Tibial nerve (tissue), 4 donors: Measurements from ENCODE around the gene VPREB3. TPM values are rescaled to one million over a fixed set of nuclear protein-coding genes. Genes with fewer than 3 reads are reported as not detected.

Experiments used
- DNase-seq, 2 donors: peaks; one replicate each; pipeline ENCODE4 v3.0.0-alpha.2; 2019; ENCODE audit warnings: low spot score in 2 of 2
- H3K27ac ChIP-seq, 4 donors: fragments of 200-600 bp; sonication (generic) in 3 of 4; one replicate each; pipeline ENCODE4 v1.5.1; 2017 to 2019; ENCODE audit warnings: mild to moderate bottlenecking in 1 of 4
- H3K27me3 ChIP-seq, 2 donors: fragments of 200-600 bp; sonication (generic) in 1 of 2; one replicate each; pipeline versions ENCODE4 v1.5.1 to v1.6.0; 2017 to 2019
- H3K36me3 ChIP-seq, 3 donors: fragments of 200-600 bp; sonication (generic); one replicate each; pipeline ENCODE4 v1.5.1; 2018 to 2019
- H3K4me1 ChIP-seq, 4 donors: fragments of 200-600 bp; sonication (generic) in 3 of 4; one replicate each; pipeline ENCODE4 v1.5.1; 2017 to 2019
- H3K4me3 ChIP-seq, 4 donors: fragments of 200-600 bp; sonication (generic) in 3 of 4; one replicate each; pipeline ENCODE4 v1.5.1; 2017 to 2019; ENCODE audit warnings: mild to moderate bottlenecking in 1 of 4, moderate library complexity in 1 of 4
- H3K9me3 ChIP-seq, 4 donors: fragments of 200-600 bp; sonication (generic) in 3 of 4; one replicate each; pipeline ENCODE4 v1.5.1; 2017 to 2019
- CTCF ChIP-seq, 5 experiments: fragments of 200-600 bp in 3 of 5; fragments of 450-650 bp in 2 of 5; sonication (generic) in 3 of 5; IDR thresholded peaks; one replicate each; pipeline ENCODE4 v1.5.1; 2016 to 2019; ENCODE audit warnings: antibody characterized with exemption in 5 of 5, mild to moderate bottlenecking in 3 of 5, moderate library complexity in 2 of 5
- EP300 ChIP-seq, 2 donors: sonication (generic); formaldehyde crosslinking; IDR thresholded peaks; one replicate each; pipeline ENCODE4 v1.6.1; 2017; ENCODE audit warnings: antibody characterized with exemption in 2 of 2, mild to moderate bottlenecking in 1 of 2
- POLR2A ChIP-seq, 2 donors: fragments of 450-650 bp; IDR thresholded peaks; one replicate each; pipeline ENCODE4 v1.6.1; 2017; ENCODE audit warnings: antibody characterized with exemption in 2 of 2, mild to moderate bottlenecking in 2 of 2, moderate library complexity in 2 of 2
- WGBS, 2 donors: methylation state at CpG; one replicate each; pipeline ENCODE4 v1.1.5; 2018; 5-methylcytosine and 5-hydroxymethylcytosine counted together
- total RNA-seq, 4 donors: library from RNA; depleted of rRNA; stranded (reverse); fragments of >200 nt; gene quantifications; one replicate each; pipeline ENCODE4 v1.1.0, GENCODE V29; 2016

VPREB3 gene
- total RNA-seq, 4 donors from 2014 or later: not detected

DNA sequence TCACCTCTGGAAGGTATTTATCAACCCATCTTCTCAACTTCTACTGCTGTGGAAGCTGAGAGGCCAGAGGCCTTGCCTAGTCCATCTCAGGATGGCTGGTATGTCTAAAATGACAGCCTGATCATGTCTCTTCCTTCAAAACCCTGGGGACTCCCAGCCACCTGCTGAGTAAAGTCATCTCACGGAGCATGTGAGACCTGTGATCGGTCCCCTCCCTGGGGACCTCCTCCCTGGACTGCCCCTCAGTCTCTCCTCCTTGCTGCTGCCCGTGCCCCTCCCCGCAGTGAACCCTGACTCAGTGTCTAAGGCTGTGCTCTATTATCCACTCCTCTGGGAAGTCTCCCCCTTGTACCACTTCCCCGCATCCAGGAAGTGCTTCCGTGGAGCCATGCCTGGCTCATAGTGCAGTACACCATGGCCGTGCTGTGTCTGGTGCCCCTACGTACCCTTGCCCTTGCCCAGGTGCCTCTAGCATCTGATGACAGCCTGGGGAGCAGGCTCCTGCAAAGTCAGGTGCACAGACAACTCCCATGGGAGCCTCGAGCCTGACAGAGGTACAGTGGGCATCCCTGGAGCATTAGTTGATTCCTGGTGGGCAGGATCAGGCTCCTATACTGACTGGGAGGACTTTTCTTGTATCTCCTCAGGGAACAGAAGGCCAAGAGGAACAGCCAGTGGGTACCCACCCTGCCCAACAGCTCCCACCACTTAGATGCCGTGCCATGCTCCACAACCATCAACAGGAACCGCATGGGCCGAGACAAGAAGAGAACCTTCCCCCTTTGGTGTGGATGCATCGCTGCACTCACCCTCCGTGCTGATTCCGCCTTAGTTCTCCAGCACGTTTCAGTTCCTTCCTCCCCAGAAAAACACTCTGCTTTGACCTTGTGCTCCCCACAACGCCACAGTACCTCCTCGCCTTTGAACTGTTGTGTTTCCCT lies 46.3 kb upstream of the VPREB3 start:
- peaks cover 0 to 8% (median 0%) of the 10 kb centered on the region in 4 donors for H3K4me1 ChIP-seq
- H3K9me3 ChIP-seq: no peaks in the 10 kb centered on the region
- WGBS, 2 donors: 92 to 93% methylated on average over 17 to 18 of the region's 18 CpGs
- no peak overlapping the region for H3K4me3 ChIP-seq
- TF ChIP-seq EP300 (IDR thresholded peaks at IDR 0.05) (no peak), CTCF (IDR thresholded peaks at IDR 0.05) (no peak), POLR2A (IDR thresholded peaks at IDR 0.05) (no peak)
- DNase-seq: no peak
- H3K36me3 ChIP-seq: peaks cover 0 to 95% (median 25%) of the 10 kb centered on the region in 3 donors
- peak overlapping the region in 1 of 4 donors; percentile 23 for H3K27ac ChIP-seq
- H3K27me3 ChIP-seq: no peaks in the 10 kb centered on the region

DNA sequence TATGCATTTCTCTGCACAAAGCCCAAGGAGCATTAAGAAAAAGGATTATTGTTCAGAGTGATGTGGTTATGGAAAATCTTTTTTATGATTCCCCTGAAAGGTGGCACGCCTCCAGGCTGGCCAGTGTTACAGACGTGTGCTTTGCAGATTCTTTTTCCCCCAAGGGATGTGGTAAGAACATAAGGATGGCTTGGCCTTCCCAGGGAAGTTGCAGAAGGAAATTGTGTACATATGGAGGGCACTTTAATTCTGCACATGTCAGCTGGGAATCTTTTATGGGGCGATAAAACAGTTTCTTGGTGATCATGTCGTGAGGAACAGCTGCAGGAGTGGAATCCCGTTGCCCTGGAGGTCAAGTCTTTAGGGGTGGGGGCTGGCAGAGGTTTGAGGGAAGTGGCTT lies 42.2 kb upstream of the VPREB3 start:
- H3K27me3 ChIP-seq: no peaks in the 10 kb centered on the region
- no peak for DNase-seq
- no peak for TF ChIP-seq POLR2A (IDR thresholded peaks at IDR 0.05)
- TF ChIP-seq CTCF (IDR thresholded peaks at IDR 0.05): no peak
- no peak for TF ChIP-seq EP300 (IDR thresholded peaks at IDR 0.05)
- no peak overlapping the region for H3K4me3 ChIP-seq
- no peaks in the 10 kb centered on the region for H3K9me3 ChIP-seq
- H3K4me1 ChIP-seq: peaks cover 0 to 22% (median 0%) of the 10 kb centered on the region in 4 donors
- peaks cover 0 to 92% (median 19%) of the 10 kb centered on the region in 3 donors for H3K36me3 ChIP-seq
- no peak overlapping the region for H3K27ac ChIP-seq
- 52 to 56% methylated on average over 5 of the region's 5 CpGs for WGBS, 2 donors

DNA sequence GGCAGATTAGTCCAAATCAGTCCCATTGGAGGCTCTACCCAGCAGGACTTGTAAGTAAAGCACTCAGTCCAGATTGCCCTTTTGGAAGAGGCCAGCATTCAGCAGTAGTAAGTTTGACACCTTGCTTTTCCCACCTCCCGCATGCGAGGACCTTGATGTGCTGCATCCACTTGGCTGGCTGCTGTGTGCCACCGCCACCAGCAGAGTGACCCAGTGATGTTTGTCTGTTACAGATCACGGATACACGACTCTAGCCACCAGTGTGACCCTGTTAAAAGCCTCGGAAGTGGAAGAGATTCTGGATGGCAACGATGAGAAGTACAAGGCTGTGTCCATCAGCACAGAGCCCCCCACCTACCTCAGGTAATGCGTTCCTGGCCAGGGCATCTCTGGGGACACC lies 39.1 kb upstream of the VPREB3 start:
- 85 to 91% methylated on average over 8 of the region's 8 CpGs for WGBS, 2 donors
- peaks cover 0 to 53% (median 14%) of the 10 kb centered on the region in 4 donors for H3K4me1 ChIP-seq
- H3K36me3 ChIP-seq: peaks cover 0 to 60% (median 12%) of the 10 kb centered on the region in 3 donors
- H3K27ac ChIP-seq: no peak overlapping the region
- no peak overlapping the region for H3K4me3 ChIP-seq
- DNase-seq: no peak
- TF ChIP-seq EP300 (IDR thresholded peaks at IDR 0.05): no peak
- TF ChIP-seq POLR2A (IDR thresholded peaks at IDR 0.05): no peak
- no peak for TF ChIP-seq CTCF (IDR thresholded peaks at IDR 0.05)
- H3K9me3 ChIP-seq: no peaks in the 10 kb centered on the region
- no peaks in the 10 kb centered on the region for H3K27me3 ChIP-seq

DNA sequence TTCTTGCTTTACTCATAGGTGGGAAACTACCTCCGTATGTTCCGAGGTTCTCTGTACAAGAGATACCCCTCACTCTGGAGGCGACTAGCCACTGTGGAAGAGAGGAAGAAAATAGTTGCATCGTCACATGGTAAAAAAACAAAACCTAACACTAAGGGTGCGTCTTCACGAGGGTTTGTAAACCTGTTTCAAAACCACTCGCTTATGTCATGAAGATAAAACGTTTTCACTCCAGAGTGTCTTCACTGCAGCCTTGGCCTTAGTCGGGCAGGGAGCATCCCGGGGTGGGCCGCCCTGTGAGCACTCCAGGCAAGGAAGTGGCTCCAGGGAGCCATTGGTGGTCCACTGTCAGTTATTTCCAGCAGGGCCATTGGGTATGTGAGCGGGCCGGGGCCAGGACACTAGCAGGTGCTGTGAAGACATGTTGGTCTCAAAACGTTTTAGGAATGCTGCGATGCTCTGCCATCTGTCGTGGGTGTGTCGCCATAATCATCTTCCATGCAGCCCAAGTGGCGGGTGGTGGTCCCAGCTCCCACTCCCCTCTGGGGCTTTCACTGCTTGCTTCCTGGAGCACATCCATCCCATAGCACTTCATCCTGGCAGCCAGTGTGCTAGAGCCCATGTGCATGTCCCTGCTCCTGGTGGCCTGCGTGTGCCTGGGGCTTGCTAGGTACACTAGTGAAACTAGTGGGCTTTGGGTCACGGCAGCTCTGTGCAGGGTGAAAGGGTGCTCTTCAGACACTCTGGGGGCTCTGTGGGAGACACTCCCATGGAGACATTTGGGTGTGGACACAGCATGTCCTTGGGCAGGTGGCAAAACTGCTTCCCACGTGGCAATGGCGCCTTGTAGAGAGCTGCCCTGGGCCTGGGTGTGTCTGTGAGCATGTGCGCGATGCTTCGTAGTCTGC lies 37.8 kb upstream of the VPREB3 start:
- Histone ChIP-seq H3K27ac (peak overlapping the region in 2 of 4 donors; percentile 18 to 64), H3K27me3 (no peaks in the 10 kb centered on the region), H3K36me3 (peaks cover 0 to 50% (median 12%) of the 10 kb centered on the region in 3 donors), H3K4me1 (peaks cover 0 to 61% (median 21%) of the 10 kb centered on the region in 4 donors), H3K9me3 (no peaks in the 10 kb centered on the region), H3K4me3 (no peak overlapping the region)
- no peak for DNase-seq
- 78 to 79% methylated on average over 25 of the region's 25 CpGs for WGBS, 2 donors
- TF ChIP-seq POLR2A (IDR thresholded peaks at IDR 0.05): no peak
- TF ChIP-seq EP300 (IDR thresholded peaks at IDR 0.05): no peak
- no peak for TF ChIP-seq CTCF (IDR thresholded peaks at IDR 0.05)
